Neural crest cell (in vitro differentiated cells): Measurements from ENCODE around the gene CD38. TPM values are rescaled to one million over a fixed set of nuclear protein-coding genes. Genes with fewer than 3 reads are reported as not detected.
A peak's percentile ranks its signal among the peaks of the same experiment; 100 is the strongest.
"Not testable (repeated sequence)": the region's sequence is repeated elsewhere in the genome, so short reads cannot be mapped to it uniquely, and the experiment has no call there.

Experiments used
- DNase-seq: peaks from one replicate; pipeline ENCODE4 v3.0.0; 2021; ENCODE audit warnings: low read depth, mixed read lengths, low spot score
- H3K27ac Mint-ChIP-seq: one replicate; pipeline ENCODE4 v1.8.0; 2021; ENCODE audit warnings: mild to moderate bottlenecking, mixed read lengths; ENCODE audit not compliant: unreplicated experiment
- H3K27me3 Mint-ChIP-seq: 2 replicates; pipeline ENCODE4 v1.8.0; 2021; ENCODE audit warnings: low read depth, mild to moderate bottlenecking, mixed read lengths
- H3K36me3 Mint-ChIP-seq: 2 replicates; pipeline ENCODE4 v1.8.0; 2021; ENCODE audit warnings: low read depth, mild to moderate bottlenecking, mixed read lengths
- H3K4me1 Mint-ChIP-seq: 2 replicates; pipeline ENCODE4 v1.8.0; 2021; ENCODE audit warnings: mixed read lengths
- H3K4me3 Mint-ChIP-seq: one replicate; pipeline ENCODE4 v1.8.0; 2021; ENCODE audit warnings: mild to moderate bottlenecking, mixed read lengths
- H3K9me3 Mint-ChIP-seq: 2 replicates; pipeline ENCODE4 v1.8.0; 2021; ENCODE audit warnings: mixed read lengths
- CTCF ChIP-seq: fragments of 200-600 bp; sonication (generic); conservative IDR thresholded peaks from 2 replicates; pipeline ENCODE4 v1.5.0; 2021; ENCODE audit warnings: antibody characterized with exemption, mild to moderate bottlenecking
- long read RNA-seq: library from polyadenylated mRNA; unstranded; transcript quantifications from one replicate; pipeline ENCODE4 v2.0.0, GENCODE V29; 2020
- total RNA-seq: library from RNA; stranded (reverse); gene quantifications from 2 replicates; pipeline ENCODE4 v1.2.1, GENCODE V29; 2021

CD38 gene
- 0.05 and 0.11 TPM in 2 replicates for total RNA-seq
- long read RNA-seq: 0 reads

GRCh38 chr4:15778289-15779241, at the start of gene CD38:
Gene CD38 (plus strand): TSS chr4:15778328. CDS start chr4:15778415, 87 bp downstream.
- peaks cover 11% of the 10 kb centered on the region for H3K4me1 Mint-ChIP-seq
- no peaks in the 10 kb centered on the region for H3K9me3 Mint-ChIP-seq
- H3K27ac Mint-ChIP-seq: no peak within 1 kb of the TSS
- no peaks in the 10 kb centered on the region for H3K36me3 Mint-ChIP-seq
- H3K4me3 Mint-ChIP-seq: peak within 1 kb of the TSS; percentile 89
- TF ChIP-seq CTCF: no peak
- H3K27me3 Mint-ChIP-seq: peaks cover 87% of the 10 kb centered on the region
- peak; percentile 9 for DNase-seq

GRCh38 chr4:15729910-15730533, 48.1 kb upstream of the CD38 start:
- no peak for DNase-seq
- H3K27ac Mint-ChIP-seq: no peak overlapping the region

GRCh38 chr4:15733061-15733460, 45.1 kb upstream of the CD38 start:
- not testable (repeated sequence) for H3K4me1 Mint-ChIP-seq, DNase-seq, H3K27ac Mint-ChIP-seq, H3K4me3 Mint-ChIP-seq, H3K36me3 Mint-ChIP-seq, H3K9me3 Mint-ChIP-seq, H3K27me3 Mint-ChIP-seq

More at GRCh38 chr4:15729910-15730533, 48.1 kb upstream of the CD38 start:
- no peaks in the 10 kb centered on the region for H3K27me3 Mint-ChIP-seq
- no peak overlapping the region for H3K4me3 Mint-ChIP-seq
- no peaks in the 10 kb centered on the region for H3K4me1 Mint-ChIP-seq
- no peaks in the 10 kb centered on the region for H3K36me3 Mint-ChIP-seq
- H3K9me3 Mint-ChIP-seq: peaks cover 3% of the 10 kb centered on the region
- TF ChIP-seq CTCF: peak; percentile 87

GRCh38 chr4:15735536-15735935, 42.6 kb upstream of the CD38 start:
- Mint-ChIP-seq H3K9me3 (peaks cover 3% of the 10 kb centered on the region), H3K4me3 (no peak overlapping the region), H3K4me1 (no peaks in the 10 kb centered on the region), H3K36me3 (no peaks in the 10 kb centered on the region), H3K27ac (no peak overlapping the region), H3K27me3 (no peaks in the 10 kb centered on the region)
- no peak for TF ChIP-seq CTCF
- no peak for DNase-seq

GRCh38 chr4:15736514-15737050, 41.5 kb upstream of the CD38 start:
- H3K36me3 Mint-ChIP-seq: peaks cover 4% of the 10 kb centered on the region
- no peak for TF ChIP-seq CTCF
- no peaks in the 10 kb centered on the region for H3K27me3 Mint-ChIP-seq
- no peaks in the 10 kb centered on the region for H3K4me1 Mint-ChIP-seq
- H3K9me3 Mint-ChIP-seq: peaks cover 7% of the 10 kb centered on the region
- no peak for DNase-seq
- no peak overlapping the region for H3K4me3 Mint-ChIP-seq
- no peak overlapping the region for H3K27ac Mint-ChIP-seq
